GM12878 (cell line): ENCODE data around the gene ZNF177. TPM values are rescaled to one million over a fixed set of nuclear protein-coding genes. Genes with fewer than 3 reads are reported as not detected.

Experiments used
- ATAC-seq: fragments of 200-7000 bp; cut with Tn5 transposase; 3 replicates; pipeline ENCODE4 v1.9.1; 2020; ENCODE audit warnings: mild to moderate bottlenecking, moderate library complexity
- BruUV-seq: library from RNA; stranded (reverse); fragments of 400-500 nt; replicated peaks from 2 replicates; lab custom pipeline; 2021; lab: Mats Ljungman, UMichigan
- CTCF ChIA-PET: fragments of 300-600 bp; sonication (Branson Sonifier 250); formaldehyde crosslinking; extraction: SDS; loops from one replicate; lab custom pipeline; 2021; ENCODE audit warnings: inconsistent platforms; lab: Yijun Ruan, JAX
- POLR2A ChIA-PET: fragments of 350-600 bp; formaldehyde crosslinking; extraction: SDS; loops from one replicate; lab custom pipeline; 2021; ENCODE audit warnings: inconsistent platforms; lab: Charles Lee
- RAD21 ChIA-PET: fragments of 300-600 bp; sonication (Branson Sonifier 250); formaldehyde crosslinking; loops from one replicate; lab custom pipeline; 2023; ENCODE audit warnings: antibody characterized with exemption; ENCODE audit not compliant: unreplicated experiment; lab: Charles Lee
- SMC1A ChIA-PET: fragments of 300-600 bp; sonication (Branson Sonifier 250); formaldehyde crosslinking; loops from one replicate; lab custom pipeline; 2023; ENCODE audit not compliant: unreplicated experiment, uncharacterized antibody; lab: Charles Lee
- DNase-seq: peaks from one replicate; pipeline ENCODE4 v3.0.0-alpha.2; 2011; ENCODE audit warnings: low read depth, low spot score
- FAIRE-seq: peaks from 3 replicates; lab custom pipeline; 2011; peaks lifted over from hg19 to GRCh38; lab: Jason Lieb, UNC
- H2AFZ ChIP-seq: 2 replicates; pipeline ENCODE4 v1.6.0; 2011; ENCODE audit warnings: low read depth, low read length, control low read depth; ENCODE audit not compliant: control insufficient read depth
- H3K27ac ChIP-seq: 2 replicates; pipeline ENCODE4 v1.5.1; 2011; ENCODE audit warnings: control low read depth; ENCODE audit not compliant: control insufficient read depth, insufficient read depth
- H3K27me3 ChIP-seq, 2 experiments: replicated peaks in 1 of 2; 2 replicates each; pipeline versions ENCODE4 v1.6.0 to v1.6.1; 2011; ENCODE audit warnings: low read length in 1 of 2; ENCODE audit not compliant: control insufficient read depth in 2 of 2, insufficient read depth in 2 of 2
- H3K36me3 ChIP-seq, 2 experiments: 2 replicates each; pipeline ENCODE4 v1.5.1; 2011; ENCODE audit warnings: low read length in 1 of 2; ENCODE audit not compliant: control insufficient read depth in 2 of 2, insufficient read depth in 2 of 2
- H3K4me1 ChIP-seq: 2 replicates; pipeline ENCODE4 v1.6.1; 2011; ENCODE audit warnings: mild to moderate bottlenecking, low read length, moderate library complexity, mixed read lengths; ENCODE audit not compliant: control insufficient read depth, insufficient read depth
- H3K4me2 ChIP-seq: 2 replicates; pipeline ENCODE4 v1.6.0; 2011; ENCODE audit warnings: control low read depth; ENCODE audit not compliant: control insufficient read depth, insufficient read depth
- H3K4me3 ChIP-seq: fragments of 200-600 bp; sonication (generic); 2 replicates; pipeline ENCODE4 v1.5.1; 2016
- H3K79me2 ChIP-seq: 2 replicates; pipeline ENCODE4 v1.6.0; 2011; ENCODE audit warnings: low read length; ENCODE audit not compliant: control insufficient read depth, insufficient read depth
- H3K9ac ChIP-seq: 2 replicates; pipeline ENCODE4 v1.8.0; 2011; ENCODE audit warnings: low read length, control low read depth, mixed read lengths; ENCODE audit not compliant: control insufficient read depth, insufficient read depth
- H3K9me3 ChIP-seq: replicated peaks from 3 replicates; pipeline ENCODE4 v1.5.1; 2011; ENCODE audit warnings: mild to moderate bottlenecking, low read length; ENCODE audit not compliant: control insufficient read depth, insufficient read depth
- H4K20me1 ChIP-seq: 2 replicates; pipeline ENCODE4 v1.6.0; 2011; ENCODE audit not compliant: control insufficient read depth, insufficient read depth
- ESRRA ChIP-seq: IDR thresholded peaks from 2 replicates; pipeline ENCODE4 v1.6.1; 2012; ENCODE audit warnings: mild to moderate bottlenecking, low read length, improper control_type of control experiment
- HDGF ChIP-seq: fragments of 450-650 bp; IDR thresholded peaks from 2 replicates; pipeline ENCODE4 v1.6.1; 2016; ENCODE audit warnings: antibody characterized with exemption
- MTA2 ChIP-seq: fragments of 450-650 bp; IDR thresholded peaks from 2 replicates; pipeline ENCODE4 v1.6.1; 2016; ENCODE audit warnings: low read depth, mild to moderate bottlenecking, moderate library complexity
- POLR2A ChIP-seq: IDR thresholded peaks from 2 replicates; pipeline ENCODE4 v1.6.1; 2011; ENCODE audit warnings: low read depth, mild to moderate bottlenecking, low read length
- POLR2AphosphoS5 ChIP-seq: IDR thresholded peaks from 2 replicates; pipeline ENCODE4 v1.6.1; 2011; ENCODE audit warnings: mild to moderate bottlenecking, low read length, inconsistent platforms
- RCOR1 ChIP-seq: conservative IDR thresholded peaks from 2 replicates; pipeline ENCODE4 v1.6.1; 2012; ENCODE audit warnings: low read depth, low read length, improper control_type of control experiment
- RFX5 ChIP-seq: IDR thresholded peaks from 2 replicates; pipeline ENCODE4 v1.6.1; 2011; ENCODE audit warnings: low read depth, low read length, improper control_type of control experiment
- RUNX3 ChIP-seq: IDR thresholded peaks from 2 replicates; pipeline ENCODE4 v1.6.1; 2012; ENCODE audit warnings: low read length, inconsistent platforms
- STAT1 ChIP-seq: fragments of 450-650 bp; conservative IDR thresholded peaks from 2 replicates; pipeline ENCODE4 v1.6.1; 2014; ENCODE audit warnings: antibody characterized with exemption, mild to moderate bottlenecking
- TAF1 ChIP-seq: IDR thresholded peaks from 2 replicates; pipeline ENCODE4 v1.6.1; 2011; ENCODE audit warnings: mild to moderate bottlenecking, low read depth, low read length, borderline replicate concordance
- YY1 ChIP-seq: IDR thresholded peaks from 2 replicates; pipeline ENCODE4 v1.6.1; 2011; ENCODE audit warnings: low read depth, mild to moderate bottlenecking, low read length
- ZNF24 ChIP-seq: fragments of 450-650 bp; IDR thresholded peaks from 2 replicates; pipeline ENCODE4 v1.6.1; 2017; ENCODE audit warnings: antibody characterized with exemption, mild to moderate bottlenecking
- WGBS: methylation state at CpG from one replicate; pipeline ENCODE4 v1.1.6; 2016; ENCODE audit warnings: low lambda C conversion rate; ENCODE audit not compliant: insufficient replicate concordance, insufficient coverage; ENCODE audit errors: missing lambda C conversion rate; 5-methylcytosine and 5-hydroxymethylcytosine counted together
- in situ Hi-C: fragments of 300-500 bp; cut with MboI; formaldehyde crosslinking; loops from 9 replicates; pipeline ENCODE4 v1.14.3; 2018; ENCODE audit warnings: mixed read lengths
- intact Hi-C: fragments of 100-400 bp; cut with micrococcal nuclease; formaldehyde crosslinking; loops from one replicate; pipeline ENCODE4 v1.14.2; 2022; ENCODE audit not compliant: unreplicated experiment
- polyA plus RNA-seq, 11 experiments: library from polyadenylated mRNA; depleted of rRNA in 4 of 11; unstranded in 6 of 11; stranded (reverse) in 5 of 11; fragments of >200 nt; fragmentation: Nextera tagmentation in 4 of 11; fragmentation: Illumina TruSeq in 1 of 11; extraction: Ambion mirVana in 4 of 11; extraction: Trizol in 1 of 11; gene quantifications; 1 replicate in 1 of 11; 2 replicates in 10 of 11; pipeline versions ENCODE4 v1.2.1 to v1.2.3, GENCODE V29; 2011 to 2016; ENCODE audit warnings: inconsistent platforms in 2 of 11, missing spikeins in 2 of 11, low read depth in 1 of 11
- total RNA-seq, 4 experiments: library from RNA; depleted of rRNA in 3 of 4; stranded (reverse); fragments of >200 nt in 3 of 4; fragmentation: Illumina TruSeq in 1 of 4; extraction: Trizol in 1 of 4; gene quantifications; 2 replicates each; pipeline versions ENCODE4 v1.2.1 to v1.2.3, GENCODE V29; 2013 to 2021
- TF ChIP-seq, protein P1 (sequence below): fragments of 450-650 bp; IDR thresholded peaks from 2 replicates; pipeline ENCODE4 v1.6.1; 2017; ENCODE audit warnings: low read depth, mild to moderate bottlenecking, moderate library complexity
- TF ChIP-seq, protein P2 (sequence below): IDR thresholded peaks from 2 replicates; pipeline ENCODE4 v1.6.1; 2012; ENCODE audit warnings: low read depth, low read length, improper control_type of control experiment
- TF ChIP-seq, protein P3 (sequence below): fragments of 450-650 bp; IDR thresholded peaks from 2 replicates; pipeline ENCODE4 v1.6.1; 2016; ENCODE audit warnings: mild to moderate bottlenecking, moderate library complexity, borderline replicate concordance

Gene ZNF177
- total and polyA plus RNA-seq, 10 of the 15 experiments (the other 5 are each of a cell fraction or from before 2014, with no cell fraction given), result 0.05 to 0.98 (median 0.31) TPM; not detected in 1

DNA sequence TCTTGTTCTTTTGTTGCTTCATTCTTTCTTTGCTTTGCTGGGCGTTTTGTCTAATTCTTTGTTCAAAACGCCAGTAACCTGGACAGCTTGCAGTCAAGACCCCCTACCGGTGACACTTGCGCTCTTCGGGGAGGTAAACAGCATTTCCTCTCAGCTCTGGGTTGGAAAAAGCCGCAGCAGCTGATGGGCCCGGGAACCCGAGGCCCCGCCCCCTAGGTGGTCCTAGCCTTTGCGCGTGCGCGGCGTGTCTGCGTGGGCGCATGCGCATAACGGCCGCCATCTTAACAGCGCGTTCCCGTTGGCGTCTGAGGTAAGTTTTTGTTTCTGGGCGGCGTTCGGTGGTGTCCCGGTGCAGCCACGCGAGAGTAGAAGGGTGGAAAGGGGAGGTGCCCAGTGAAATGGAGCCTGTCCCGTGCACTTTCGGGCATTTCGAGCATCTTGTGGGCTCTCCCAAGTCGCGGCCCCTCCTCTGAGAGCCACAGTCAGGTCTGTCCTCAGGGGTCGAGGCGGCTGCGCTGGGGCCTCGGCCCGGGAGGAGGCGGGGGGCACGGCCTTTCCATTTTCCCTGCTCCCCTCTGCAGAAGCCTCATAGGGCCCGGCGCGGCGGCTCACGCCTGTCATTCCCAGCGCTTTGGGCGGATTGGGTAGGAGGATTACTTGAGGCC is 38.8 kb upstream of the ZNF177 start, which contains the start of gene ZNF559:
Gene ZNF559 (plus strand): TSS at position 261 of the 665 bp plus-strand sequence. CDS start 14,371 bp downstream, outside the sequence.
- Histone ChIP-seq H3K4me2 (peak within 1 kb of the TSS; percentile 96), H3K4me3 (peak within 1 kb of the TSS; percentile 71), H4K20me1 (no peaks in the 10 kb centered on the region), H3K9me3 (peaks cover 6% of the 10 kb centered on the region; the same call in 2 of the 3 replicates), H3K79me2 (no peaks in the 10 kb centered on the region; the same call in 1 of the 2 replicates), H3K4me1 (peaks cover 3% of the 10 kb centered on the region; the same call in 1 of the 2 replicates), H3K9ac (peak within 1 kb of the TSS; percentile 61; the same call in 1 of the 2 replicates), H3K36me3 (no peaks in the 10 kb centered on the region), H3K27ac (peak within 1 kb of the TSS; percentile 51), H2AFZ (peak within 1 kb of the TSS; percentile 86), H3K27me3 (no peaks in the 10 kb centered on the region)
- POLR2A ChIA-PET, result interaction anchor here (0.5 to 0.8 kb wide), 2 partner anchors 15 to 1104 kb away, joined by 3 to 4 read pairs; no protein-coding TSS in a partner anchor
- DNase-seq, result peak; percentile 73
- FAIRE-seq, result peak; percentile 92
- CTCF ChIA-PET, result interaction anchor here (0.8 to 1.8 kb wide), 4 partner anchors 11 to 111 kb away, joined by 3 to 8 read pairs (median 4); partner anchors contain the start of gene ZNF266
- intact Hi-C loops, result no loop called here
- in situ Hi-C loops, result loop anchor here (10.0 kb wide), 1 partner anchor 471 kb away; no protein-coding TSS in a partner anchor
- SMC1A ChIA-PET, result interaction anchor here (0.9 to 1.2 kb wide), 2 partner anchors 14 to 111 kb away, joined by 3 to 4 read pairs; partner anchors contain the start of genes ZNF266 and ZNF699
- ATAC-seq, result peak; percentile 100
- RAD21 ChIA-PET, result interaction anchor here (1.1 kb wide), 1 partner anchor 111 kb away, joined by 3 read pairs; the partner anchor contains the start of gene ZNF266
- WGBS, result 1% methylated on average over 45 of the region's 48 CpGs
- no TSS peak for BruUV-seq
- TF ChIP-seq YY1, result peak; percentile 95
- TF ChIP-seq POLR2A, result peak; percentile 88
- no peak for TF ChIP-seq HDGF
- TF ChIP-seq RFX5, result 0 out of 2 replicates have a peak, but pooled peaks have one; percentile 24
- TF ChIP-seq ESRRA, result 0 out of 2 replicates have a peak, but pooled peaks have one; percentile 31
- TF ChIP-seq RCOR1, result no peak
- peak; percentile 71 for TF ChIP-seq POLR2AphosphoS5
- TF ChIP-seq TAF1, result peak; percentile 50; the same call in 1 of the 2 replicates
- TF ChIP-seq, protein P1, sequence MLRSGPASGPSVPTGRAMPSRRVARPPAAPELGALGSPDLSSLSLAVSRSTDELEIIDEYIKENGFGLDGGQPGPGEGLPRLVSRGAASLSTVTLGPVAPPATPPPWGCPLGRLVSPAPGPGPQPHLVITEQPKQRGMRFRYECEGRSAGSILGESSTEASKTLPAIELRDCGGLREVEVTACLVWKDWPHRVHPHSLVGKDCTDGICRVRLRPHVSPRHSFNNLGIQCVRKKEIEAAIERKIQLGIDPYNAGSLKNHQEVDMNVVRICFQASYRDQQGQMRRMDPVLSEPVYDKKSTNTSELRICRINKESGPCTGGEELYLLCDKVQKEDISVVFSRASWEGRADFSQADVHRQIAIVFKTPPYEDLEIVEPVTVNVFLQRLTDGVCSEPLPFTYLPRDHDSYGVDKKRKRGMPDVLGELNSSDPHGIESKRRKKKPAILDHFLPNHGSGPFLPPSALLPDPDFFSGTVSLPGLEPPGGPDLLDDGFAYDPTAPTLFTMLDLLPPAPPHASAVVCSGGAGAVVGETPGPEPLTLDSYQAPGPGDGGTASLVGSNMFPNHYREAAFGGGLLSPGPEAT, result 0 out of 2 replicates have a peak, but pooled peaks have one; percentile 33
- TF ChIP-seq, protein P2, sequence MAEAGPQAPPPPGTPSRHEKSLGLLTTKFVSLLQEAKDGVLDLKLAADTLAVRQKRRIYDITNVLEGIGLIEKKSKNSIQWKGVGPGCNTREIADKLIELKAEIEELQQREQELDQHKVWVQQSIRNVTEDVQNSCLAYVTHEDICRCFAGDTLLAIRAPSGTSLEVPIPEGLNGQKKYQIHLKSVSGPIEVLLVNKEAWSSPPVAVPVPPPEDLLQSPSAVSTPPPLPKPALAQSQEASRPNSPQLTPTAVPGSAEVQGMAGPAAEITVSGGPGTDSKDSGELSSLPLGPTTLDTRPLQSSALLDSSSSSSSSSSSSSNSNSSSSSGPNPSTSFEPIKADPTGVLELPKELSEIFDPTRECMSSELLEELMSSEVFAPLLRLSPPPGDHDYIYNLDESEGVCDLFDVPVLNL, result 0 out of 2 replicates have a peak, but pooled peaks have one; percentile 18
- TF ChIP-seq RUNX3, result peak; percentile 73
- TF ChIP-seq ZNF24, result no peak
- TF ChIP-seq STAT1, result no peak
- TF ChIP-seq MTA2, result no peak
- TF ChIP-seq, protein P3, sequence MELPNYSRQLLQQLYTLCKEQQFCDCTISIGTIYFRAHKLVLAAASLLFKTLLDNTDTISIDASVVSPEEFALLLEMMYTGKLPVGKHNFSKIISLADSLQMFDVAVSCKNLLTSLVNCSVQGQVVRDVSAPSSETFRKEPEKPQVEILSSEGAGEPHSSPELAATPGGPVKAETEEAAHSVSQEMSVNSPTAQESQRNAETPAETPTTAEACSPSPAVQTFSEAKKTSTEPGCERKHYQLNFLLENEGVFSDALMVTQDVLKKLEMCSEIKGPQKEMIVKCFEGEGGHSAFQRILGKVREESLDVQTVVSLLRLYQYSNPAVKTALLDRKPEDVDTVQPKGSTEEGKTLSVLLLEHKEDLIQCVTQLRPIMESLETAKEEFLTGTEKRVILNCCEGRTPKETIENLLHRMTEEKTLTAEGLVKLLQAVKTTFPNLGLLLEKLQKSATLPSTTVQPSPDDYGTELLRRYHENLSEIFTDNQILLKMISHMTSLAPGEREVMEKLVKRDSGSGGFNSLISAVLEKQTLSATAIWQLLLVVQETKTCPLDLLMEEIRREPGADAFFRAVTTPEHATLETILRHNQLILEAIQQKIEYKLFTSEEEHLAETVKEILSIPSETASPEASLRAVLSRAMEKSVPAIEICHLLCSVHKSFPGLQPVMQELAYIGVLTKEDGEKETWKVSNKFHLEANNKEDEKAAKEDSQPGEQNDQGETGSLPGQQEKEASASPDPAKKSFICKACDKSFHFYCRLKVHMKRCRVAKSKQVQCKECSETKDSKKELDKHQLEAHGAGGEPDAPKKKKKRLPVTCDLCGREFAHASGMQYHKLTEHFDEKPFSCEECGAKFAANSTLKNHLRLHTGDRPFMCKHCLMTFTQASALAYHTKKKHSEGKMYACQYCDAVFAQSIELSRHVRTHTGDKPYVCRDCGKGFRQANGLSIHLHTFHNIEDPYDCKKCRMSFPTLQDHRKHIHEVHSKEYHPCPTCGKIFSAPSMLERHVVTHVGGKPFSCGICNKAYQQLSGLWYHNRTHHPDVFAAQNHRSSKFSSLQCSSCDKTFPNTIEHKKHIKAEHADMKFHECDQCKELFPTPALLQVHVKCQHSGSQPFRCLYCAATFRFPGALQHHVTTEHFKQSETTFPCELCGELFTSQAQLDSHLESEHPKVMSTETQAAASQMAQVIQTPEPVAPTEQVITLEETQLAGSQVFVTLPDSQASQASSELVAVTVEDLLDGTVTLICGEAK, result no peak
